Bronchial epithelial cell (primary cell): Measurements from ENCODE around the gene ISCA2. TPM values are rescaled to one million over a fixed set of nuclear protein-coding genes. Genes with fewer than 3 reads are reported as not detected.
"Not testable (repeated sequence)": the region's sequence is repeated elsewhere in the genome, so short reads cannot be mapped to it uniquely, and the experiment has no call there.

Source experiments
- DNase-seq: peaks from one replicate; pipeline ENCODE4 v3.0.0-alpha.2; 2010; ENCODE audit warnings: low read depth
- FAIRE-seq: peaks from 2 replicates; lab custom pipeline; 2011; peaks lifted over from hg19 to GRCh38; lab: Jason Lieb, UNC
- H3K27me3 ChIP-seq: 2 replicates; pipeline ENCODE4 v1.5.1; 2011; ENCODE audit warnings: low read length; ENCODE audit not compliant: control insufficient read depth, insufficient read depth
- H3K36me3 ChIP-seq: 2 replicates; pipeline ENCODE4 v1.5.1; 2011; ENCODE audit warnings: low read length; ENCODE audit not compliant: control insufficient read depth, insufficient read depth
- H3K4me3 ChIP-seq: 2 replicates; pipeline ENCODE4 v1.5.1; 2011; ENCODE audit warnings: mild to moderate bottlenecking, low read depth, low read length, control low read depth
- total RNA-seq: library from RNA; depleted of rRNA; stranded (reverse); fragments of >200 nt; gene quantifications from 2 replicates; pipeline ENCODE4 v1.2.1, GENCODE V29; 2014
- TF ChIP-seq, protein P1 (sequence below): IDR thresholded peaks from 2 replicates; pipeline ENCODE4 v1.5.1; 2011; ENCODE audit warnings: mild to moderate bottlenecking, moderate library complexity, low read length, control low read depth, inconsistent platforms; ENCODE audit not compliant: insufficient read depth, severe bottlenecking

ISCA2 gene
- total RNA-seq, result 8.6 and 11.3 TPM in 2 replicates

GRCh38 chr14:74493343-74494261 lies at the start of gene ISCA2:
Gene ISCA2 (plus strand): TSS chr14:74493765. CDS start chr14:74493775, 10 bp downstream.
- TF ChIP-seq, protein P1, sequence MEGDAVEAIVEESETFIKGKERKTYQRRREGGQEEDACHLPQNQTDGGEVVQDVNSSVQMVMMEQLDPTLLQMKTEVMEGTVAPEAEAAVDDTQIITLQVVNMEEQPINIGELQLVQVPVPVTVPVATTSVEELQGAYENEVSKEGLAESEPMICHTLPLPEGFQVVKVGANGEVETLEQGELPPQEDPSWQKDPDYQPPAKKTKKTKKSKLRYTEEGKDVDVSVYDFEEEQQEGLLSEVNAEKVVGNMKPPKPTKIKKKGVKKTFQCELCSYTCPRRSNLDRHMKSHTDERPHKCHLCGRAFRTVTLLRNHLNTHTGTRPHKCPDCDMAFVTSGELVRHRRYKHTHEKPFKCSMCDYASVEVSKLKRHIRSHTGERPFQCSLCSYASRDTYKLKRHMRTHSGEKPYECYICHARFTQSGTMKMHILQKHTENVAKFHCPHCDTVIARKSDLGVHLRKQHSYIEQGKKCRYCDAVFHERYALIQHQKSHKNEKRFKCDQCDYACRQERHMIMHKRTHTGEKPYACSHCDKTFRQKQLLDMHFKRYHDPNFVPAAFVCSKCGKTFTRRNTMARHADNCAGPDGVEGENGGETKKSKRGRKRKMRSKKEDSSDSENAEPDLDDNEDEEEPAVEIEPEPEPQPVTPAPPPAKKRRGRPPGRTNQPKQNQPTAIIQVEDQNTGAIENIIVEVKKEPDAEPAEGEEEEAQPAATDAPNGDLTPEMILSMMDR, result no peak
- no peak for FAIRE-seq
- no peaks in the 10 kb centered on the region for H3K27me3 ChIP-seq
- DNase-seq, result peak; percentile 95
- peaks cover 2% of the 10 kb centered on the region for H3K36me3 ChIP-seq
- H3K4me3 ChIP-seq, result peak within 1 kb of the TSS; percentile 88

- FAIRE-seq, result no peak
- peak; percentile 10 for DNase-seq
- TF ChIP-seq, protein P1, result no peak
- no peaks in the 10 kb centered on the region for H3K36me3 ChIP-seq
- no peaks in the 10 kb centered on the region for H3K27me3 ChIP-seq
- no peak overlapping the region for H3K4me3 ChIP-seq
Observed at GRCh38 chr14:74444866-74445265, 48.7 kb upstream of the ISCA2 start.

DNA sequence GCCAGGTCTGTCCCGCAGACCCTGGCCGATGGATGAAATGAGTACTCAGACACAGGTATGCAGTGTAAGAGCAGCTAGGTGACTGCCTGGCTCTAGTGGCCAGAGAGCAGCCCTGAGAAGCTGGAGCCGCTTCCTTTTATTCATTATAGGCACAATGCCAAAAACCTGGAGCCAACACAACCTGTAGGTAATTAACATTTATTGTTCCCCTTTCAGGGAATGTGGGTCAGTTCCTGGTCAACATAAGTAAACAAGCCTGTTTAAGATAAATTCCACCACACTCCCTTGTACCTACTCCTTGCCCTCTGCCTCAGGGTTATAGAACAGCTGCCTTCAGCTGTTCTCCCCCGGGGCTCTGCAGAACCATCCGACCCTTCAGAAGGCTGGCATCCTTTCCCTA lies 39.2 kb upstream of the ISCA2 start:
- not testable (repeated sequence) for H3K4me3 ChIP-seq, DNase-seq, H3K36me3 ChIP-seq, FAIRE-seq, H3K27me3 ChIP-seq

GRCh38 chr14:74456684-74457564 lies 36.6 kb upstream of the ISCA2 start:
- TF ChIP-seq, protein P1, result no peak
- no peak overlapping the region for H3K4me3 ChIP-seq
- FAIRE-seq (peak; percentile 40), DNase-seq (no peak)
- H3K36me3 ChIP-seq, result no peaks in the 10 kb centered on the region
- H3K27me3 ChIP-seq, result peaks cover 2% of the 10 kb centered on the region

GRCh38 chr14:74457565-74457895 lies 36.0 kb upstream of the ISCA2 start:
- H3K4me3 ChIP-seq, result no peak overlapping the region
- DNase-seq, result no peak
- H3K36me3 ChIP-seq, result no peaks in the 10 kb centered on the region
- no peak for FAIRE-seq
- H3K27me3 ChIP-seq, result peaks cover 2% of the 10 kb centered on the region
- TF ChIP-seq, protein P1, result no peak
